Hematopoietic multipotent progenitor cell treated with erythropoietin and hydrocortisone succinate and interleukin-3 and kit ligand, for 8 days (in vitro differentiated cells): ENCODE results near the gene ZEB2.
"Not testable (repeated sequence)": the region's sequence is repeated elsewhere in the genome, so short reads cannot be mapped to it uniquely, and the experiment has no call there.

Source experiments
- DNase-seq: peaks from one replicate; pipeline ENCODE4 v3.0.0-alpha.2; 2015

Gene ZEB2

GRCh38 chr2:144376460-144376859 is 143.5 kb downstream of the ZEB2 start:
- DNase-seq: no peak

GRCh38 chr2:144374163-144374661 is 145.7 kb downstream of the ZEB2 start:
- peak; percentile 56 for DNase-seq

GRCh38 chr2:144372410-144373080 is 147.4 kb downstream of the ZEB2 start:
- peak; percentile 89 for DNase-seq

GRCh38 chr2:144370937-144371584 is 148.9 kb downstream of the ZEB2 start:
- peak; percentile 96 for DNase-seq

GRCh38 chr2:144369416-144369815 is 150.5 kb downstream of the ZEB2 start:
- DNase-seq: no peak

GRCh38 chr2:144366825-144367429 is 153.0 kb downstream of the ZEB2 start:
- no peak for DNase-seq

GRCh38 chr2:144364944-144365738 is 154.8 kb downstream of the ZEB2 start:
- DNase-seq: peak; percentile 69

GRCh38 chr2:144364247-144364646 is 155.7 kb downstream of the ZEB2 start:
- DNase-seq: not testable (repeated sequence)

GRCh38 chr2:144362401-144362800 is 157.5 kb downstream of the ZEB2 start:
- DNase-seq: no peak

- no peak for DNase-seq
Observed at GRCh38 chr2:144361742-144362141, 158.2 kb downstream of the ZEB2 start.

GRCh38 chr2:144359684-144360083 is 160.2 kb downstream of the ZEB2 start:
- no peak for DNase-seq

GRCh38 chr2:144358979-144359541 is 160.9 kb downstream of the ZEB2 start:
- peak; percentile 25 for DNase-seq

- no peak for DNase-seq
Observed at GRCh38 chr2:144358374-144358964, 161.4 kb downstream of the ZEB2 start.

- DNase-seq: no peak
Observed at GRCh38 chr2:144357623-144358373, 162.1 kb downstream of the ZEB2 start.

- DNase-seq: peak; percentile 33
Observed at GRCh38 chr2:144356402-144356801, 163.5 kb downstream of the ZEB2 start.

GRCh38 chr2:144354953-144355352 is 165.0 kb downstream of the ZEB2 start:
- DNase-seq: peak; percentile 22

GRCh38 chr2:144351687-144352086 is 168.2 kb downstream of the ZEB2 start:
- DNase-seq: no peak

GRCh38 chr2:144350151-144350802 is 169.6 kb downstream of the ZEB2 start:
- no peak for DNase-seq

GRCh38 chr2:144349674-144350073 is 170.2 kb downstream of the ZEB2 start:
- DNase-seq: no peak

GRCh38 chr2:144348846-144349245 is 171.1 kb downstream of the ZEB2 start:
- DNase-seq: no peak

- DNase-seq: peak; percentile 60
Observed at GRCh38 chr2:144346229-144346628, 173.7 kb downstream of the ZEB2 start.
